GM18858 (cell line): Measurements from ENCODE around the gene DSCAM.

Experiments used
- ATAC-seq: cut with Tn5 transposase; IDR thresholded peaks from one replicate; pipeline ENCODE4 v1.9.1; 2021; ENCODE audit not compliant: unreplicated experiment

The DSCAM gene

GRCh38 chr21:40668555-40669275 is 178.2 kb downstream of the DSCAM start:
- ATAC-seq: no peak

GRCh38 chr21:40667967-40668366 is 179.0 kb downstream of the DSCAM start:
- no peak for ATAC-seq

- ATAC-seq: no peak
These were observed 184.1 kb downstream of the DSCAM start for GRCh38 chr21:40662889-40663288.

- no peak for ATAC-seq
These were observed 186.5 kb downstream of the DSCAM start for GRCh38 chr21:40660461-40660860.

- no peak for ATAC-seq
These were observed 188.6 kb downstream of the DSCAM start for GRCh38 chr21:40658311-40658710.

- ATAC-seq: no peak
These were observed 194.5 kb downstream of the DSCAM start for GRCh38 chr21:40652436-40652835.

- no peak for ATAC-seq
These were observed 199.3 kb downstream of the DSCAM start for GRCh38 chr21:40647706-40648105.

GRCh38 chr21:40646651-40647050 is 200.3 kb downstream of the DSCAM start:
- ATAC-seq: no peak

GRCh38 chr21:40641042-40641441 is 205.9 kb downstream of the DSCAM start:
- ATAC-seq: no peak

- ATAC-seq: no peak
These were observed 206.6 kb downstream of the DSCAM start for GRCh38 chr21:40640266-40640789.

GRCh38 chr21:40639616-40640194 is 207.3 kb downstream of the DSCAM start:
- ATAC-seq: no peak

- no peak for ATAC-seq
These were observed 208.3 kb downstream of the DSCAM start for GRCh38 chr21:40638466-40639251.

- ATAC-seq: no peak
These were observed 210.9 kb downstream of the DSCAM start for GRCh38 chr21:40636026-40636425.

GRCh38 chr21:40635391-40635790 is 211.6 kb downstream of the DSCAM start:
- ATAC-seq: no peak

- no peak for ATAC-seq
These were observed 212.8 kb downstream of the DSCAM start for GRCh38 chr21:40634141-40634540.

GRCh38 chr21:40633048-40633447 is 213.9 kb downstream of the DSCAM start:
- no peak for ATAC-seq

- ATAC-seq: no peak
These were observed 215.7 kb downstream of the DSCAM start for GRCh38 chr21:40631211-40631610.

- no peak for ATAC-seq
These were observed 221.0 kb downstream of the DSCAM start for GRCh38 chr21:40625991-40626390.

- ATAC-seq: no peak
These were observed 223.4 kb downstream of the DSCAM start for GRCh38 chr21:40623528-40623927.

- no peak for ATAC-seq
These were observed 224.4 kb downstream of the DSCAM start for GRCh38 chr21:40622531-40622930.

GRCh38 chr21:40620386-40621145 is 226.4 kb downstream of the DSCAM start:
- no peak for ATAC-seq
